ENCODE results near the gene CREBL2. TPM values are rescaled to one million over a fixed set of nuclear protein-coding genes. Genes with fewer than 3 reads are reported as not detected.
"Not testable (repeated sequence)": the region's sequence is repeated elsewhere in the genome, so short reads cannot be mapped to it uniquely, and the experiment has no call there.

CREBL2 gene
- polyA plus RNA-seq, 1 experiment: 31.0 TPM

DNA sequence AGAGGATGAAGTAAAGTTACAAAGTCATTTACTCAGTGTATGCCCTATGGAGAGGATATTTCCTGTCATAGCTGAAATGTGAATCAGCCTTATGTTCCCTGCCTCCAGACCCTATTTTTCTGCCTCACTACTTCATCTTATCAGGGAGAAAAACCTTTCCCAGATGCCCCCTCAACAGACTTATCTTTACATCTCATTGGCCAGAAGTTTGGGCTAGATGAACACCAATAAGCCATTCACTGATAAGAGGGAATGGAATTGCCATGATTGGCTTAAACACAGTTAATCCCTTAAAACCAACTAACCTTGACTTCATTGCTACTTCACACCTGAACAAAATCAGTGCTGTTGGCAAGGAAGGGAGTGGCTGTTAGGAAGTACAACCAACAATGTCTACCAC, 40.1 kb downstream of the CREBL2 start:
- H3K27me3 ChIP-seq (ENCODE audit: control insufficient read depth, insufficient read depth, low read length): no peaks in the 10 kb centered on the region
- POLR2A ChIA-PET: no interaction called here
- CTCF ChIA-PET: interaction anchor here (0.7 kb wide), 1 partner anchor 9 kb away, joined by 3 read pairs; no protein-coding TSS in a partner anchor
- H3K9me3 ChIP-seq (ENCODE audit: control insufficient read depth, insufficient read depth, low read length): peaks cover 29% of the 10 kb centered on the region
- no peak for DNase-seq (ENCODE audit: low read depth, low spot score)
- H3K4me3 ChIP-seq (ENCODE audit: low read depth, low read length): no peak overlapping the region
- no peak overlapping the region for H3K27ac ChIP-seq (ENCODE audit: low read depth, low read length)
- TF ChIP-seq, protein P1, sequence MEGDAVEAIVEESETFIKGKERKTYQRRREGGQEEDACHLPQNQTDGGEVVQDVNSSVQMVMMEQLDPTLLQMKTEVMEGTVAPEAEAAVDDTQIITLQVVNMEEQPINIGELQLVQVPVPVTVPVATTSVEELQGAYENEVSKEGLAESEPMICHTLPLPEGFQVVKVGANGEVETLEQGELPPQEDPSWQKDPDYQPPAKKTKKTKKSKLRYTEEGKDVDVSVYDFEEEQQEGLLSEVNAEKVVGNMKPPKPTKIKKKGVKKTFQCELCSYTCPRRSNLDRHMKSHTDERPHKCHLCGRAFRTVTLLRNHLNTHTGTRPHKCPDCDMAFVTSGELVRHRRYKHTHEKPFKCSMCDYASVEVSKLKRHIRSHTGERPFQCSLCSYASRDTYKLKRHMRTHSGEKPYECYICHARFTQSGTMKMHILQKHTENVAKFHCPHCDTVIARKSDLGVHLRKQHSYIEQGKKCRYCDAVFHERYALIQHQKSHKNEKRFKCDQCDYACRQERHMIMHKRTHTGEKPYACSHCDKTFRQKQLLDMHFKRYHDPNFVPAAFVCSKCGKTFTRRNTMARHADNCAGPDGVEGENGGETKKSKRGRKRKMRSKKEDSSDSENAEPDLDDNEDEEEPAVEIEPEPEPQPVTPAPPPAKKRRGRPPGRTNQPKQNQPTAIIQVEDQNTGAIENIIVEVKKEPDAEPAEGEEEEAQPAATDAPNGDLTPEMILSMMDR (IDR thresholded peaks at IDR 0.05; ENCODE audit: low read depth, low read length): no peak

GRCh38 chr12:12652704-12653103, 41.0 kb downstream of the CREBL2 start:
- POLR2A ChIA-PET; CTCF ChIA-PET; DNase-seq (ENCODE audit: low read depth, low spot score); H3K4me3 ChIP-seq (ENCODE audit: low read depth, low read length); H3K27me3 ChIP-seq (ENCODE audit: control insufficient read depth, insufficient read depth, low read length); H3K27ac ChIP-seq (ENCODE audit: low read depth, low read length): not testable (repeated sequence)
- H3K9me3 ChIP-seq (ENCODE audit: control insufficient read depth, insufficient read depth, low read length): peaks cover 21% of the 10 kb centered on the region

DNA sequence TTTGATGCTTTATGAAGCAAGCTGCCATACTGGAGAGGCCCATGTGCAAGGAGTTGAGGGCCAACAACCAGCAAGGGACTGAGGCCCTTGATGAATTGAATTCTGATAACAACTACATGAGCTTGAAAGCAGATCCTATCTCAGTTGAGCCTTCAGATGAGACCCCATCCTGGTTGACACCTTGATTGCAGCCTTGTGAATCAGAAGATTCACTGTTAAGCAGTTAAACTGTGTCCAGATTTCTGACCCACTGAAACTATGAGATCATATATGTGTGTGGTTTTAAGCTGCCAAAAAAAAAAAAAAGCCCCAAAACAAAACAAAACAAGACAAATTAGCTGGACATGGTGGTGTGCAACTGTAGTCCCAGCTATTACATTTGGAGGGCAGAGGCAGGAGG, 42.2 kb downstream of the CREBL2 start:
- Histone ChIP-seq H3K9me3 (ENCODE audit: control insufficient read depth, insufficient read depth, low read length) (peaks cover 9% of the 10 kb centered on the region; the same call in 1 of the 2 replicates), H3K4me3 (ENCODE audit: low read depth, low read length) (no peak overlapping the region), H3K27me3 (ENCODE audit: control insufficient read depth, insufficient read depth, low read length) (no peaks in the 10 kb centered on the region), H3K27ac (ENCODE audit: low read depth, low read length) (no peak overlapping the region)
- TF ChIP-seq, protein P1 (IDR thresholded peaks at IDR 0.05; ENCODE audit: low read depth, low read length): no peak
- DNase-seq (ENCODE audit: low read depth, low spot score): no peak
- POLR2A ChIA-PET: no interaction called here
- CTCF ChIA-PET: interaction anchor here (1.0 to 1.3 kb wide), 4 partner anchors 9 to 277 kb away, joined by 3 to 9 read pairs (median 3); no protein-coding TSS in a partner anchor

- TF ChIP-seq, protein P1 (IDR thresholded peaks at IDR 0.05; ENCODE audit: low read depth, low read length): no peak
Measured at GRCh38 chr12:12654691-12655460, 43.2 kb downstream of the CREBL2 start.

DNA sequence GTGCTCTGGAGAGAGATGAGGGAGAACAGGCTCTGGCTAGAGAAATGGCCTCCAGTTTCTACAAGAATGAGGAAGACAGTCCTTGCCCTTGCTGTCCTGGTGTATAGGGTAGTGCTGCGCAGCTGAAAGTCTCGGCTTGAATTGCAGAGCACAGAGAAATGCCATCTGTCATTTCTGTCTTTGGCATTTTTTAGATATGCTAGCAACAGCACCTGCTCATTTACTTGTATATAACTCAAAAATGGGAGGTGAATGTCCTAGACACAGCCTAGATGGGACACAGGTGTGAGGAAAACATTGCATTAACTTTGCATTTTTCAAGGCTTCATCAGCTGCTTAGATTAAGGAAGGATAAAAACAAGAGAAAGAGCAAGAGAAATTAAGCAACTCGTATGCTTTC, 48.5 kb downstream of the CREBL2 start:
- CTCF ChIA-PET: interaction anchor here (1.5 to 2.3 kb wide), 2 partner anchors 15 to 285 kb away, joined by 4 to 9 read pairs; no protein-coding TSS in a partner anchor
- POLR2A ChIA-PET: no interaction called here
- TF ChIP-seq, protein P1 (IDR thresholded peaks at IDR 0.05; ENCODE audit: low read depth, low read length): no peak
- Histone ChIP-seq H3K4me3 (ENCODE audit: low read depth, low read length) (no peak overlapping the region), H3K27me3 (ENCODE audit: control insufficient read depth, insufficient read depth, low read length) (no peaks in the 10 kb centered on the region), H3K27ac (ENCODE audit: low read depth, low read length) (no peak overlapping the region), H3K9me3 (ENCODE audit: control insufficient read depth, insufficient read depth, low read length) (no peaks in the 10 kb centered on the region)
- DNase-seq (ENCODE audit: low read depth, low spot score): no peak

More at GRCh38 chr12:12654691-12655460, 43.2 kb downstream of the CREBL2 start:
- DNase-seq (ENCODE audit: low read depth, low spot score): no peak
- no peak overlapping the region for H3K4me3 ChIP-seq (ENCODE audit: low read depth, low read length)
- CTCF ChIA-PET: interaction anchor here (0.6 to 4.2 kb wide), 27 partner anchors 8 to 572 kb away, joined by 3 to 35 read pairs (median 4); no protein-coding TSS in a partner anchor
- POLR2A ChIA-PET: no interaction called here
- H3K27ac ChIP-seq (ENCODE audit: low read depth, low read length): no peak overlapping the region
- H3K27me3 ChIP-seq (ENCODE audit: control insufficient read depth, insufficient read depth, low read length): no peaks in the 10 kb centered on the region
- H3K9me3 ChIP-seq (ENCODE audit: control insufficient read depth, insufficient read depth, low read length): peaks cover 3% of the 10 kb centered on the region; the same call in 1 of the 2 replicates

Measured in AG04450 (cell line).